Vagina (tissue), 2 donors: ENCODE data around the gene ANHX.

Source experiments
- POLR2A ChIP-seq, 2 donors: fragments of 450-650 bp; IDR thresholded peaks; one replicate each; pipeline ENCODE4 v1.6.1; 2017; ENCODE audit warnings: antibody characterized with exemption in 2 of 2, mild to moderate bottlenecking in 2 of 2, moderate library complexity in 2 of 2
- POLR2AphosphoS5 ChIP-seq, 2 donors: sonication (generic); formaldehyde crosslinking; IDR thresholded peaks; one replicate each; pipeline ENCODE4 v1.9.0; 2017; ENCODE audit warnings: antibody characterized with exemption in 2 of 2, mild to moderate bottlenecking in 2 of 2, low read depth in 1 of 2; ENCODE audit not compliant: insufficient read depth in 1 of 2
- TF ChIP-seq, protein P1 (sequence below), 3 experiments: fragments of 450-650 bp in 2 of 3; fragments of 200-600 bp in 1 of 3; sonication (generic) in 1 of 3; IDR thresholded peaks; one replicate each; pipeline ENCODE4 v1.5.1; 2017 to 2019; ENCODE audit warnings: antibody characterized with exemption in 3 of 3, mild to moderate bottlenecking in 2 of 3, moderate library complexity in 2 of 3

DNA sequence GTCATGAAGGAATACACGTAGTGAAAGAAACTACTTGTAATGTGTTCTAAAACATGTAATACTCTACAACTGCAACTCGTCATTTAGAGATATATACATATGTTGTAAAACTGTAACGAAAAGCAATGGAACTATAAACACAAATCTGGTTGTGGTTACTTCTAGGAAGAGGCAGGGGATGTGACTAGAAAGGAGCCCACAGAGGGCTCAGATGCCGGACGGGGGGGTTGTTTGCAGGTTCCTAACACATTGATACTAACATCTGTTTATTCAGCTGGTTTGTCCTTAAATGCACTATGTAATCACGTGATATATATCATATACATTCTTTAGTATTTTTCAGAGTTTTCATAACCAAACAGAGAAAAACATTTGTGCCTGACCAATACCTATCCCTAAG lies 16.1 kb upstream of the ANHX start:
- TF ChIP-seq POLR2AphosphoS5 (IDR thresholded peaks at IDR 0.05; ENCODE audit: insufficient read depth in 1 of 2, low read depth in 1 of 2): no peak
- no peak for TF ChIP-seq POLR2A (IDR thresholded peaks at IDR 0.05)
- TF ChIP-seq, protein P1, sequence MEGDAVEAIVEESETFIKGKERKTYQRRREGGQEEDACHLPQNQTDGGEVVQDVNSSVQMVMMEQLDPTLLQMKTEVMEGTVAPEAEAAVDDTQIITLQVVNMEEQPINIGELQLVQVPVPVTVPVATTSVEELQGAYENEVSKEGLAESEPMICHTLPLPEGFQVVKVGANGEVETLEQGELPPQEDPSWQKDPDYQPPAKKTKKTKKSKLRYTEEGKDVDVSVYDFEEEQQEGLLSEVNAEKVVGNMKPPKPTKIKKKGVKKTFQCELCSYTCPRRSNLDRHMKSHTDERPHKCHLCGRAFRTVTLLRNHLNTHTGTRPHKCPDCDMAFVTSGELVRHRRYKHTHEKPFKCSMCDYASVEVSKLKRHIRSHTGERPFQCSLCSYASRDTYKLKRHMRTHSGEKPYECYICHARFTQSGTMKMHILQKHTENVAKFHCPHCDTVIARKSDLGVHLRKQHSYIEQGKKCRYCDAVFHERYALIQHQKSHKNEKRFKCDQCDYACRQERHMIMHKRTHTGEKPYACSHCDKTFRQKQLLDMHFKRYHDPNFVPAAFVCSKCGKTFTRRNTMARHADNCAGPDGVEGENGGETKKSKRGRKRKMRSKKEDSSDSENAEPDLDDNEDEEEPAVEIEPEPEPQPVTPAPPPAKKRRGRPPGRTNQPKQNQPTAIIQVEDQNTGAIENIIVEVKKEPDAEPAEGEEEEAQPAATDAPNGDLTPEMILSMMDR (IDR thresholded peaks at IDR 0.05): no peak
